Activated CD4-positive, alpha-beta T cell treated with anti-CD3 and anti-CD28 coated beads, Interleukin-2, amount 50 U/mL, for 16 hours (primary cell): ENCODE results near the gene FBXO45.
A peak's percentile ranks its signal among the peaks of the same experiment; 100 is the strongest.
"Not testable (repeated sequence)": the region's sequence is repeated elsewhere in the genome, so short reads cannot be mapped to it uniquely, and the experiment has no call there.

Source experiments
- DNase-seq: peaks from one replicate; pipeline ENCODE4 v3.0.0-alpha.2; 2020

Gene FBXO45

DNA sequence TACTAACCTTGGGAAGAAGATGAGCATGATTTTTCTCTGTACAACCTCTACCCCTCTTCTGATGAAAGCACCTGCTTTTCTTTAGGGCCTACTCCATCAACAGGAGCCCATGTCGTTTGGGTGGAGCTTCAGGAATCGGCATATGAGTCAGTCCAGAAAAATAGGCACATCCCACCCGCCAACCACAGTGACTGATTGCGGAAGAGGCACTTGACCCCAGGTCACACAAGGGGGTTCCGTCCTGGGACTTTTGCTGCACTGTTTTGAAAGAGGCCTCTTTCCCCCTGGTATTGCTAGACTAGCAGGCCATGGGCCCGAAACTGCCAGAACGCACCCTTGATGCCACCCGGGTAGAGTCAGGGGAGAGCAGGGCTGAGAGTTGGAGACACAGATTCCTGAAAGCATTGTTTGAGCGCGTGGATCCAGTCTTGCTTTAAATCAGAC lies 51.7 kb downstream of the FBXO45 start:
- DNase-seq, result peak; percentile 78

DNA sequence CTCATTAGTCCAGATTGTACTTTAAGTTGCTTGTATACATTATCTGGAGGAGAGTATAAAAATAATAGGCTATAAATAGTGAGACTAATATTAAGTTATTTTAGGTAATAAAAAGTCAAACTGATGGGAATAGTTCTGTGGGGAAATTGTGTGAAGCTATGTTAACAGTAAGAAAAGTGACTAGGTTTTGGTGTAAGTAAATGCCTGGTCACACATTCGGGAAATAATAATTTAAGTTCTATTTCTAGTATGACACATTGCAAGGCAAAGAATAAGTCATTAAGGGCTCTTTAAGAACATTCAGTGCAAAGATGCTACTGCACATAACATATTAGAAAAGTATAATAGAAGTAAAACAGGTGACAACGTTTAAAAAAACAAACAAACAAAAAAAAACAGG lies 52.2 kb downstream of the FBXO45 start:
- no peak for DNase-seq

DNA sequence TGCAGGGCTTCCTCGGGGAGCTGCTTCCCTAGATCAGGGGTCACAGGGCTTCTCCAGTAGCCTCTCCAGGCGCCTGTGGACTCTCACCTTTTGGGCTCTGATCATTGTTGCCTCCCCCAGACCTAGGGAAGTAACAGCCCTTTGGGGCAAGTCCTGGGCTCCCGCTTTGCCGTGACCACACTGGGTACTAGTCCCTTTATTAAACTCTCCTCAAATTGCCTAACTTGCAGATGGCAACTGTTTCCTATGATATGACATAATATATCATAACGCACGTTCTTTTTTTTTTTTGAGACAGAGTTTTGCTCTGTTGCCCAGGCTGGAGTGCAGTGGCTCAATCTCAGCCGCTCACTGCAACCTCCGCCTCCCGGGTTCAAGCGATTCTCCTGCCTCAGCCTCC lies 53.2 kb downstream of the FBXO45 start:
- DNase-seq, result no peak

DNA sequence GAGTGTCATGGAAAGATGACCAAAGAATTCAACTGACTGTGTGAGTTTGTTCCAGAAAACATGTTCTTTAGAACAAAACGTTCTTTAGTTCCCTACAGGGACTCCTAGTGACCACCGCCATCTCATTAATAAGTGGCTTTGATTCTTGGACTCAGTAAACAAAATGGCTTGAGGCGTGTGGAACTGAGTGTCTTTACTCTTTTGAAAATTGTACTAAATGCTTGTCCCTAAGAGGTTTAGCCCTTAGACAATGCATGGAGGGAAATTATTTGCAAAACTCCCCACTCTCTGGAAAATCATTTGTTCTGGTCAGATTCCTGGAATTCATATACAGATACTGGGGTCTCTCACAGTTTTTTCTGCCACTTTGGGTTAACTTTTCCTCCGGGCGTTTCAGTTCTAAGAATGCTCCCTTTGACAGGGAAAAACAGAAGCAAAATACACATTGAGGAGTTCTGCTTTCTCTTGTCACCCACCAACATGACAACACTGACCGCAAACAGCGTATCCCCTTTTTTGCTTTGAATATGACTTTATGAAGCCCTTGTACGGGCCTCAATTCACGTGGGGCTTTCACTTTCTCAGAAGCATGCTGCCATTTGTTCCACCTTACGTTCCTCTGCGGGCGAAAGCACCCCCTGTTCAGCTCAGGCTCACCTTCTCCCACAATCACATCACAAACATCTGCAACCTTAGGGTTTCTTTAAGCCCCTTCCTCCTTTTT lies 55.8 kb downstream of the FBXO45 start:
- peak; percentile 64 for DNase-seq

DNA sequence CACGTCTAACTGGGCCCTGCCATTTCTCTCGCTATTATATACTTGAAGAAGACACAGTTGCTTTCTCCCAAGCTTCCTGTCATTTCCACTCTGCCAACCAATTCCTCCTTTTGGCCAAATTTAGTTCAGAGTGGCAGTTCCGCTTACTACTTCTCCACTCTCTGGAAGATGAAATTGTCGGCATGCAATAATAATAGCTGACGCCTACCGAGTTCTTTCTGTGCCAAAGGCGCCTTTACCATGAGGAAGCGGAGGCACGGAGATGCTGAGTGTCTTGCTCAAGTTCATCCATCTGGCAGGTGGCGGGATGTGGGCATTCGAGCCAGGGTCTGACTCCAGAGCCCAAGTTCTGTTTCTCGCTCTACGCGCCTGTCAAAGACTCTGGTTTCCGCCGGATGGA lies 56.4 kb downstream of the FBXO45 start:
- DNase-seq, result no peak

DNA sequence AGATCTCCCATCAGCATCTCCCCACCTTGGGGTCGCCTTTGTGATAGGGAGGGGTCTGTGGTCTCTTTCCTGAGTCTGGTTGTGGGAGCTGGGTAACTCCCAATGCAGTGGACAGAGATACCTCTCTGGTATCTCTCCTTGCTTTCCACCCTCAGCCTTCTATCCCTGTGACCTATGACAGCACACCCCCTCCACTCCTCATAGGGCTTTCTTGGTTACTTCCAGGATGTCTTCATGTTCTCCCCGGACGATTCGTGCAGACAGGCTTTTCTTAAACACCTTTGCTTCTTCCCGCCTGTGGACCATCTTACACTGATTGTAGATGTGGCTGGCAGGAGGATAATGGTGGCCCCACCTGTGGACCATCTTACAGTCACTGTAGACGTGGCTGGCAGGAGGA lies 56.9 kb downstream of the FBXO45 start:
- DNase-seq, result no peak

DNA sequence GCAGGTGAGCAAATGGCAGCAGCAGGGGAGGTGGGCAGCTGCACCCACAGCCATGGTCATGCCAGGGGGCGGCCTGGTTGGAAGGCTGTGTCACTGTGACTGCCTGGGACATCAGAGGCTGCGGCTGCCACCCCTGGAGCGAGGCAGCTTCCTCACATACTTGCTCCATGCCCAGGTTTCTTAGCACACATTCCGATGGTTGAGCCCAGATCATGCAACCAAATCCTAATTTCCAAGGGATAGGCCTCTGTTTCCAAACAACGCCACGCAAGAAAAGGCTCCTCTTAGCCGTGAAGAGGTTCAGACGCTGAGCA lies 59.4 kb downstream of the FBXO45 start:
- no peak for DNase-seq

DNA sequence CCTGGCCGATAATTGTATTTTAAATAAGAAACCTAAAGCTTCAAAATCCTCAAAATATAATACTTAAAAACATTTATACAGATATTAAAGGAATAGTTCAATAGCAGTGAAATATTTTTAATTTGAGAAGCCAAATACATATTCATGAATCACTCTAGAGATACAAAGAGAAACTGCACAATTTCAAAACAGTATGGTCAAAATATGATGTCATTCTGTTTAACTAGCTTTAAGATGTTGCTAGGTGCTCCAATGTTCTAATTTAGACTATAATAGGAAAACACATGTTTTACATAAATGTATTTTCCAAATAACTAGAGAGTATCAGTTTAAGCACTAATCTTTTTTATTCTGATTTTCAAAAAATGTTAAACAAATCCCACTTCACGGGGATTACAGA lies 60.8 kb downstream of the FBXO45 start:
- no peak for DNase-seq

DNA sequence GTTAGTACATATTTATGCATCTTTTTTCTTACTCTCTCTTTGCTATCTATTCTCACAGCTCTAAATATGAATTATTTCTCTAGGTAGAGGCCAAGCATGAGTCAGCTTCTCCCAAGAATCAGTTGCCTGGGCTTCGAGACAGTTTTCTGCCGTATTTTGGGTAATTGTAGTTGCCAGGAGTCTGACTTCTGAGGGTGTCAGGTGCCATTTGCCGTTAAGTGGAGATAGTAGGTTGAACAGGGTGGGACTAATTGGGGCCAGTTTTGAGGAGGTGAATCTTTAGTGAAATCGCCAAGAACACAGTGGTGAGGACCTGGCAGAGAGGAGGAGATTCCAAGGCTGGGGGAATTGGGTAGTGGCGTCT lies 63.2 kb downstream of the FBXO45 start:
- no peak for DNase-seq

DNA sequence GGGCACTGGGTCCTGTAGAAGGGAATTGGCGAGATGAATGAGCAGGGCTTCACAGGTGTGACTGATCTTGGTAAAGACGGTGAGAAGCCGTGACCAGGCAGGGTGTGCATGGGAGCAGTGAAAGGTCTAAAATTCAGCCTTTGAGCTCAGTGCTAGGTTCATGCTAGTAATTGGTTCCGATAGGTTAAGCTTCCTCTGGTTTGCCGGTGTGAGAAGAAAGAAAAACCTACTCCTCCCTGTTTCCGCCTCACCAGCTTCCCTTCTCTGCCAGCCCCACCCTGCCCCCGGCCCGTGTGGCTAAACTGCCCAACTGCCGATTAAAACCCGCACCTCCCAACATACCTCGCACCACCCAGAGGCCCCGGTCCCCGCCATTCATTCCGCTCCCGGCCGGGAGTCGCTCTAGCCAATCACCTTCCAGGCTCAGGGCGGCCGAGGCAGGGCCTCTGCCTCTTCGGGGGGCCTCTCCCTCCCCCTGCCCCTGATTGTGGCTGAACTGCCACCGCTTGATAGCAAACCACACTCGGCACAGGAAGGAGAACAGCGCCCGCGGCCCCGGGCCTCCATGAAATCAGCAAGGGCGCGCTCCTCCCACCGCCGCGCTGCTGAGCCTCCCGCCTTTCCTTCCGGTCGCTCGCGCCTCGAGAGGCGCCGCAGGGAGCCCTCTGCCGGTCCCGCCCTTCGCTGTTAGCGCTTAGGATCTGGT lies 63.7 kb downstream of the FBXO45 start:
- DNase-seq, result peak; percentile 99

DNA sequence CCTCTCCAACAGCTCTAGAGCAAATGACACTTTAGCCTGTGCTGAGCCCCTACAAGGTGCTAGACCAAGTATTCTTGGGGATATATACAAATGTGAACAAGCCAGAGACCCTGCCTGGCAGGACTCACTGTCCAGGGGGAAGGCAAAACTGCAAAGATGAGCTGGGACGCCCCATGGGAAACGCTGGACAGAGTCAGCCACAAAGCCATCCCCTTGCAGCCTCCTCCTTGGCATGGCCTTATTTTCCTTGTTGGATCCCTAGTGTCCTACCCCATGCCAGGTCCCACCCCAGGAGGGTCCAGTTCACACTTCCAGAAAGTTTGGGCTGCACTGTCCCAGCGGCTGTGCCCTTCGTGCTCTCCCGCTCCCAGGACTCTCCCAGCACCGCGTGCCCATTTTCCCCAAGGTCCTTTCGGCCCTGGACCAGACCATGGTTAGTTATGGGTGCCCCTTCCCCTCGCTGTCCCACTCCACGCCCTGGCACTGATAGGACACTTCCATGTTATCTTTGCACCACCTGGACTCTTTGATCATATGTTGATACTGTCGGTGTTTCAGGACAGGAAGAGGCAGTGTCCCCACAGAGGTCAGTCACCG lies 65.2 kb downstream of the FBXO45 start:
- DNase-seq, result no peak

DNA sequence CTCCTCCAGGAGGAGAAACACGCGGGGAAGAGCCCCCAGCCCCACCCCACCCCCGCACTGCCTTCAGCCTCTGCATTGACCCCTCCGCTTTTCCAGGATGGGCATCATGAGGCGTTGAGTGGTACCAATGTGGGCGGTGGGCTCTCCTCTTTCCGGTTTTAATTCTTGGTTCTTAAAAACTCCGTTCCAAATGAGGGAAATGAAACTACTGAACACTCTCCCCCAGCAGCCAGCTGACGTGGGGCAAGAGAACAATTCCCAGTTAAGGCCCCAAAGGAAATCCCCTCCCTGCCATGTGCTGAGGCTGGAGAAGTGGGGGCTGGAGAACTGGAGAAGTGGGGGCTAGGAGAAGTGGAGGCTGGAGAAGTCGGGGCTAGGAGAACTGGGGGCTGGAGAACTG lies 65.8 kb downstream of the FBXO45 start:
- DNase-seq, result no peak

DNA sequence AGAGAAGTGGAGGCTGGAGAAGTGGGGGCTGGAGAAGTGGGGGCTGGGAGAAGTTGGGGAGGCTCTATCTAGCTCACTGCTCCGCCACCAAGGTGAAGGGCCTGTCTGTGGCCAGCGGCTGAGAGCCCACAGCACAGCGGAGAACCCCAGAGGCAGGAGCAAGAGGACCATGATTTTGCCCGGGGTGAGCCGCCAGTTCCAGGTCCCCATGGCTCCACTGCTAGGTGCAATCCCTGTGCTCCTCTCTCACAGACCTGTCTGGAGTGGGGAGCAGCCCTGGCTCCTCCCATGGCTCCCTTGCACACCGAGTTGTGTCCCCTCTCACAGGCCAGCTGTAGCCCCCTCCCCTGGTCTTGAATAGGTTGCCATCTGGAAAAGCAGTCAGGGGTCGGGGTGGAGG lies 66.4 kb downstream of the FBXO45 start:
- DNase-seq, result no peak

DNA sequence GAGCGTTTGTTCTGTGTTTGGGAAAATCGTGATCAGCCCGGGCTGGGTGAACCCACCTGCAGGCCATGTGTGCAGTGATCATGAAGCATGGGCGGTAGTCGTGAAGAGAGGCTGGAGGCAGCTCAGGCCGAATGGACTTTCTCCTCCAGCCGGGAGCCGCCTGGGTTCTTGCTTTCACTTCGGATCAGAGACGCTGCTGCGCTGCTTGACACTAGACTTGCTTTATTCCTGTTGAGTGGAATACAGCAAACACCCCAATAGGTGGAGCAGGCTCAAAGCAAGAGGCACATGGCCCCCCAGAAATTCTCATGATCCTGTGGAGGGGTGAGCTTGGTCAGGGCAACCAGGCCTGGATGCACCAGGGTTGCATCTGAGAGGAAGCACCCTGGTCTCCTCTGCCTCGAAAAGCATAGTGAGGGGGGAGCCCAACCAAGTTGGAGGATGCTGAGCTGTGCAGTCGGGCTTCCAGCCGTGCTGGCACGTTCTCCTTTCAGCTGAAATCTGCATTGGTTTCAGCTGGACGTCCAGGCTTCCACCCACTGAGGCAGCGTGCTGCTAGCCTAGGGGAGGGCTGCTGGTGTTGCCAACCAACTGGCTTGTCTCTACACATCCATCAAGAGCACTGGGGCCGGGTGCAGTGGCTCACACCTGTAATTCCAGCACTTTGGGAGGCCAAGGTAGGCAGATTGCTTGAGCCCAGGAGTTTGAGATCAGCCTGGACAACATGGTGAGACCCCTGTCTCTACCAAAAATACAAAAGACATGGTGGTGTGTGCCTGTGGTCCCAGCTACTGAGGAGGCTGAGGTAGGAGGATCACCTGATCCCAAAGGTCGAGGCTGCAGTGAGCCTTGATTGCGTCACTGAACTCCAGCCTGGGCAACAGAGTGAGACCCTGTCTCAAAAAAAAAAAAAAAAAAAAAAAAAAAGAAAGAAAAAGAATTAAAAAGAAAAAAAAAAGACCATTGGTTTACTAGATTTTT lies 68.2 kb downstream of the FBXO45 start:
- no peak for DNase-seq

DNA sequence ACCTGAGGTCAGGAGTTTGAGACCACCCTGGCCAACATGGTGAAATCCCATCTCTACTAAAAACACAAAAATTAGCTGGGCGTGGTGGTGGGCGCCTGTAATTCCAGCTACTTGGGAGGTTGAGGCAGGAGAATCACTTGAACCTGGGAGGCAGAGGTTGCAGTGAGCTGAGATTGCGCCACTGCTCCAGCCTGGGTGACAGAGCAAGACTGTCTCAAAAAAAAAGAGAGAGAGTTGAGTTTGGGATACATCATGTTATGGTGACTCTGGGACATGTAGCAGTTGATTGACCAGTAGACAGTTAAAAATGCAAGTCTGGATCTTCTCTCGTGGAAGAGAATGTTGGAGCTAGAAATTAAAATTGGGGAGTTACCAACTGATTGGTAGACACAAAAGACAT lies 69.5 kb downstream of the FBXO45 start:
- not testable (repeated sequence) for DNase-seq
